ENCODE data around the gene CYP26A1.

CYP26A1 gene

GRCh38 chr10:93064874-93065660 lies 8.6 kb upstream of the CYP26A1 start:
- DNase-seq, result no peak

- no peak for DNase-seq
Measured at GRCh38 chr10:93065675-93066543, 7.8 kb upstream of the CYP26A1 start.

- no peak for DNase-seq
Measured at GRCh38 chr10:93066544-93066913, 7.2 kb upstream of the CYP26A1 start.

GRCh38 chr10:93067443-93068365 lies 6.0 kb upstream of the CYP26A1 start:
- DNase-seq, result no peak

- no peak for DNase-seq
Measured at GRCh38 chr10:93068411-93069244, 5.1 kb upstream of the CYP26A1 start.

GRCh38 chr10:93069245-93069561 lies 4.5 kb upstream of the CYP26A1 start:
- DNase-seq, result no peak

GRCh38 chr10:93070378-93071176 lies 3.1 kb upstream of the CYP26A1 start:
- DNase-seq, result no peak

- no peak for DNase-seq
Measured at GRCh38 chr10:93071177-93071472, 2.6 kb upstream of the CYP26A1 start.

GRCh38 chr10:93071674-93072224 lies 1.9 kb upstream of the CYP26A1 start:
- no peak for DNase-seq

- no peak for DNase-seq
Measured at GRCh38 chr10:93072225-93072712, 1.4 kb upstream of the CYP26A1 start.

- DNase-seq, result no peak
Measured at GRCh38 chr10:93072713-93073538, 767 bp upstream of the CYP26A1 start.

GRCh38 chr10:93074147-93074596 lies 479 bp downstream of the CYP26A1 start:
- DNase-seq, result no peak

- no peak for DNase-seq
Measured at GRCh38 chr10:93074597-93075368, 1.1 kb downstream of the CYP26A1 start.

- DNase-seq, result no peak
Measured at GRCh38 chr10:93075369-93076221, 1.9 kb downstream of the CYP26A1 start.

GRCh38 chr10:93076871-93077270 lies 3.2 kb downstream of the CYP26A1 start:
- DNase-seq, result no peak

- DNase-seq, result no peak
Measured at GRCh38 chr10:93077860-93078337, 4.2 kb downstream of the CYP26A1 start.

- DNase-seq, result no peak
Measured at GRCh38 chr10:93079663-93080349, 6.1 kb downstream of the CYP26A1 start.
